ENCODE measurements around the gene THRB.

Gene THRB

DNA sequence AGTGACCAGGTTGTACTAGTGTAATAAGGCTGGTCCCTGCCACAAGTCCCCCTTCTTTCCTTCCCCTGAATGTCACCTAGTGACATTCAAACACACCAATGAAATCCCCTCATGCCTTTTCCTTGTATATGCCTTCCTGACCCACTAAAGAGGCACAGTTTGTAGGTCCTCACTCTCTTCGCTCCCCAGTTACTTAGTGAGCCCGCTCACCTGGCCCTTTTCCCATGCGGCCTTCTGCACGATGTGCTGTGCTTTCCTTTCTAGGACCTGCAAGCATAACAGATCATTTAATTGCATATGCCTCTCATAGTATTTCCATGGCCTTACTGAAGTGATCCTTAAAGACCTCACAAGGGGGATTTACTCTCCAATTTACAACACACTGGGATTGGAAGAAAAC is 146.3 kb downstream of the THRB start:
- H3K27me3 ChIP-seq (ENCODE audit: control insufficient read depth in 1 of 2, insufficient read depth in 2 of 2, low read length in 2 of 2) = no peaks in the 10 kb centered on the region
- H3K36me3 ChIP-seq (ENCODE audit: control insufficient read depth in 1 of 2, insufficient read depth in 2 of 2, low read length in 2 of 2) = no peaks in the 10 kb centered on the region
- no peak overlapping the region for H3K27ac ChIP-seq (ENCODE audit: low read depth, low read length)
- H3K9me3 ChIP-seq (ENCODE audit: control insufficient read depth in 1 of 2, low read length in 2 of 2) = no peaks in the 10 kb centered on the region
- H3K4me1 ChIP-seq (ENCODE audit: control insufficient read depth in 1 of 2, insufficient read depth in 2 of 2, low read length in 2 of 2) = no peaks in the 10 kb centered on the region
- no peak overlapping the region for H3K4me3 ChIP-seq (ENCODE audit: low read depth in 1 of 2, low read length in 2 of 2)
- H3K9ac ChIP-seq (ENCODE audit: low read depth in 1 of 2, low read length in 2 of 2) = no peak overlapping the region

DNA sequence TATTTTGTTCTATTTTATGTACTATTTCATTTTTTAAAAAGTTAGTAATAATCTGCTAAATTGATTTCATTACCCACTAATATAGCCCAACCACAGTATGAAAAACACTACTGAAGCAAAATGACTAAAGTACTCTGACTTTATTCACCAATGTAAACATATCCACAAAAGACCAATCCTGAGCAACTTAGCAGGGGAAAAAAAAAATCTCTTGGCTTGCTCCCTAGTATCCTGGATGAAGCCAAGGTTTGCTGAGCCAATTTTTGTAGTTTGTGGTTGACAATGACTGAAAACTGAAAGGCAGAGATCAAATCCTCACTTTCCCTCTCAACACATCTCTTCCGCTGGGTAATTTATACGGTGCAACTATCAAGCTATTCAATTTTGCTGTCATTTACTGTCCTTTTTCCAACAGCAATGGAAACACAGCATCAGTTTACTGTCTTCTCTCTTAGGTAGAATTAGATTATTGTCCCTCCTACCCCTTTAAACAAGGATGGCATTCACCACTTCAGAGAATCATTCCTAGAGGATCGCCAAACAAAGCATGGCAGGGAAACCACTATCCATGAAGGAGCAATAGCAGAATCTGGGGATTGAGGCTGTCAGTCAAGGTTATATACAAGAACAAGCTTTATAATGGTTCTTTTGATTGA is 149.7 kb downstream of the THRB start:
- H3K27ac ChIP-seq (ENCODE audit: low read depth, low read length) = no peak overlapping the region
- no peaks in the 10 kb centered on the region for H3K9me3 ChIP-seq (ENCODE audit: control insufficient read depth in 1 of 2, low read length in 2 of 2)
- no peaks in the 10 kb centered on the region for H3K36me3 ChIP-seq (ENCODE audit: control insufficient read depth in 1 of 2, insufficient read depth in 2 of 2, low read length in 2 of 2)
- H3K27me3 ChIP-seq (ENCODE audit: control insufficient read depth in 1 of 2, insufficient read depth in 2 of 2, low read length in 2 of 2) = no peaks in the 10 kb centered on the region
- H3K4me1 ChIP-seq (ENCODE audit: control insufficient read depth in 1 of 2, insufficient read depth in 2 of 2, low read length in 2 of 2) = peaks cover 0 to 5% of the 10 kb centered on the region in 2 donors
- no peak overlapping the region for H3K9ac ChIP-seq (ENCODE audit: low read depth in 1 of 2, low read length in 2 of 2)
- no peak overlapping the region for H3K4me3 ChIP-seq (ENCODE audit: low read depth in 1 of 2, low read length in 2 of 2)

DNA sequence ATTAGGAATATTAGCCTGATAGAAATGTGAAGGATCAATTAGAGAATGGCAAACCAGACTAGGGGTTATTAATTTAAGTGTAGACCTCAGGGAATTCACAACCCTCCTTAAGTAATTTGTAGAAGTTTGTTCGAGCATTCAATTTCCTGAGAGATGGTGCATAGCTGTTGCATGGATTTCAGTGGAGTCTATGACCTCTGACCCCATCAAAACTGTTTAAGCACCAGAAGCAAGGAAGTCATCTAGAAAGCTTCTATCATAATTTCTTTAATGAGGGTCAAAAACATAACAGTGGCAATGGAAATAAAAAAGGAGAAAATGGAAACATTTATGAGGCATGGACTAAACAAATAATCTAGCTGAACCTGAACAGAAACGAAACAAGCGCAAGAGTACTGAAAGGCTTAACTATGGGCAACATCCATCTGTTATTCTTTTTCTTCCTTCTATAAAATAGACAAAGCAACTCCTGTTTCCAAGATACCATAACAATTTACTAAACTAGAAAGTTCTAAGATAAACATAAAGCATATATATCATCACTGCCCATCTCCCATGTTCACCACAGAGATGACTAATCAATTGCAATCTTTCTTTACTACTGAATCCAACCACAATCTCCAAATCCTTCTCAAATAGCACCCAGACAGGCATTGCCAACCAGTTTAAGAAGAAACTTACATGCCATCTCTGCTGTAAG is 151.4 kb downstream of the THRB start:
- no peaks in the 10 kb centered on the region for H3K27me3 ChIP-seq (ENCODE audit: control insufficient read depth in 1 of 2, insufficient read depth in 2 of 2, low read length in 2 of 2)
- no peak overlapping the region for H3K9ac ChIP-seq (ENCODE audit: low read depth in 1 of 2, low read length in 2 of 2)
- no peak overlapping the region for H3K27ac ChIP-seq (ENCODE audit: low read depth, low read length)

DNA sequence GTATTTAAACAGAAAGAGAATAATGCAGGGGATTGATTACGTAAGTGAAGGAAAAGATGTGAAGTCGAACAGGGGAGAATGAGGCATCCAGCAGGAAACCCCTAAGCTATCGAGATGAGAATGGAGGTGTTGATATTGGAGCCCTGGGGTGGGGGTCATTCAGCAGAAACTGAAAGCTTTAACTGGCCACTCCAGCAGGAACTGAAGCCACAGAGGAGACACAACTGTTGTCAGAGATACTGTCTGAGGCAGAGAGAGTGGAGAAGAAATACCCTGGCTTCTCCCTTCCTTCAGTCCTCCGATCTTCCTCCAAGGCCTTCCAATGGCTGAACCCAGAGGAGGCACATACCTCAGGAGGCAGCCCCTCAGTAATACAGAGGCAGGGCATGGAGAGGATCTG is 152.4 kb downstream of the THRB start:
- Histone ChIP-seq H3K36me3 (ENCODE audit: control insufficient read depth in 1 of 2, insufficient read depth in 2 of 2, low read length in 2 of 2) (no peaks in the 10 kb centered on the region), H3K27me3 (ENCODE audit: control insufficient read depth in 1 of 2, insufficient read depth in 2 of 2, low read length in 2 of 2) (no peaks in the 10 kb centered on the region), H3K4me3 (ENCODE audit: low read depth in 1 of 2, low read length in 2 of 2) (no peak overlapping the region), H3K4me1 (ENCODE audit: control insufficient read depth in 1 of 2, insufficient read depth in 2 of 2, low read length in 2 of 2) (peaks cover 3 to 7% of the 10 kb centered on the region in 2 donors), H3K9ac (ENCODE audit: low read depth in 1 of 2, low read length in 2 of 2) (no peak overlapping the region), H3K9me3 (ENCODE audit: control insufficient read depth in 1 of 2, low read length in 2 of 2) (no peaks in the 10 kb centered on the region), H3K27ac (ENCODE audit: low read depth, low read length) (no peak overlapping the region)

More for the DNA sequence above, 151.4 kb downstream of the THRB start:
- no peaks in the 10 kb centered on the region for H3K36me3 ChIP-seq (ENCODE audit: control insufficient read depth in 1 of 2, insufficient read depth in 2 of 2, low read length in 2 of 2)
- no peaks in the 10 kb centered on the region for H3K9me3 ChIP-seq (ENCODE audit: control insufficient read depth in 1 of 2, low read length in 2 of 2)
- no peak overlapping the region for H3K4me3 ChIP-seq (ENCODE audit: low read depth in 1 of 2, low read length in 2 of 2)
- peaks cover 3 to 7% of the 10 kb centered on the region in 2 donors for H3K4me1 ChIP-seq (ENCODE audit: control insufficient read depth in 1 of 2, insufficient read depth in 2 of 2, low read length in 2 of 2)

DNA sequence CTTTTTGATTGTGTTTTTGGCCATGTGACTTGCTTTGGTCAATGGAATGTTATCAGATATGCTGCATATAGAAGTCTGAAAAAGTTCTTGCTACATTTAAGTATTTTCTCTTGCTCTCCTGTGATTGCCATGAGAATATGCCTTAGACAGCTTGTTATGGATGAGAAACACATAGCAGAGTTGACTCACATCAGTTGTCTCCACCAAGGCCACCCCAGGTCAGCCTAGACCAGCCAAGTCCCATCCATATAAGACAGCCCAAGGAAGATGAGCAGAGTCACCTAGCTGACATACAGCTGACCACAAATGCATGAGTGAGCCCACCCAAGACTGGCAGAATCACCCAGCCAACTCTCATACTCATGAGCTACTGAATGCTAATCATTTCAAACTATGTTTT is 153.0 kb downstream of the THRB start:
- H3K4me1 ChIP-seq (ENCODE audit: control insufficient read depth in 1 of 2, insufficient read depth in 2 of 2, low read length in 2 of 2) = peaks cover 3 to 7% of the 10 kb centered on the region in 2 donors

DNA sequence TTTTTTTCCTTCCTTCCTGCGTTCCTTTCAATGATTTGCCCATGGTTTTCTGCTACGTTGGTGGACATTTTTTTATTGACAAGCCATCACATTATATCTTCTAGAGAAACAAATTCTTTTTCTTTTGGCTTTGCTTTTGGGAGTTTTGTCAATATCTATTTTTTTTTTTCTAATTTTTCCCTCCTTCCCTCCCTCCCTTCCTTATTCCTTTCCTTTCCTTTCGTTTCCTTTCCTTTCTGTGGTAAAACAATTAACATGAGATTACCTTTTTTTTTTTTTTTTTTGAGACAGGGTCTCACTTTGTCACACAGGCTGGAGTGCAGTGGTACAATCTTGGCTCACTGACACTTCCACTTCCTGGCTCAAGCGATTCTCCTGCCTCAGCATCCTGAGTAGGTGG is 153.7 kb downstream of the THRB start:
- Histone ChIP-seq H3K4me1 (ENCODE audit: control insufficient read depth in 1 of 2, insufficient read depth in 2 of 2, low read length in 2 of 2) (peaks cover 3 to 7% of the 10 kb centered on the region in 2 donors), H3K4me3 (ENCODE audit: low read depth in 1 of 2, low read length in 2 of 2) (no peak overlapping the region), H3K27ac (ENCODE audit: low read depth, low read length) (no peak overlapping the region), H3K9me3 (ENCODE audit: control insufficient read depth in 1 of 2, low read length in 2 of 2) (no peaks in the 10 kb centered on the region), H3K27me3 (ENCODE audit: control insufficient read depth in 1 of 2, insufficient read depth in 2 of 2, low read length in 2 of 2) (no peaks in the 10 kb centered on the region), H3K9ac (ENCODE audit: low read depth in 1 of 2, low read length in 2 of 2) (no peak overlapping the region), H3K36me3 (ENCODE audit: control insufficient read depth in 1 of 2, insufficient read depth in 2 of 2, low read length in 2 of 2) (no peaks in the 10 kb centered on the region)

More for the DNA sequence above, 153.0 kb downstream of the THRB start:
- Histone ChIP-seq H3K27me3 (ENCODE audit: control insufficient read depth in 1 of 2, insufficient read depth in 2 of 2, low read length in 2 of 2) (no peaks in the 10 kb centered on the region), H3K9ac (ENCODE audit: low read depth in 1 of 2, low read length in 2 of 2) (no peak overlapping the region), H3K36me3 (ENCODE audit: control insufficient read depth in 1 of 2, insufficient read depth in 2 of 2, low read length in 2 of 2) (no peaks in the 10 kb centered on the region), H3K4me3 (ENCODE audit: low read depth in 1 of 2, low read length in 2 of 2) (no peak overlapping the region), H3K27ac (ENCODE audit: low read depth, low read length) (no peak overlapping the region), H3K9me3 (ENCODE audit: control insufficient read depth in 1 of 2, low read length in 2 of 2) (no peaks in the 10 kb centered on the region)

DNA sequence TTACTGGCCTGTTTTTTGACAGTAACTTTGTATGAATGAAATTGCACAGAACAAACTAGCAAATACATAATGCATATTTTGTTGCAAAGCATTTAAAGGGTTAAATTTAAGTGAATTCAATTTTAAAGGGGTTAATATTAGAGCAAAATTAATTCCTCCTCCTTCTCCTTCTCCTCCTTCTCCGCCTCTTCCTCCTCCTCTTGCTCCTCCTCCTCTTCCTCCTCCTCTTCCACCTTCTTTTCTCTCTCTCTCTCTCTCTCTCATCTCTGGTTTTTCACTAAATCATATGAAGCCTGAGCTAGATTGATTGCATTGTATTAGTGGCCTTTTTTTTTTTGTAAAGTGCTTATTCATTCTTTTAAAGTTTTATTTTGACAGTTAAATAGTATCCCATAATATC is 154.5 kb downstream of the THRB start:
- H3K4me1 ChIP-seq (ENCODE audit: control insufficient read depth in 1 of 2, insufficient read depth in 2 of 2, low read length in 2 of 2) = peaks cover 3 to 7% of the 10 kb centered on the region in 2 donors
- H3K27me3 ChIP-seq (ENCODE audit: control insufficient read depth in 1 of 2, insufficient read depth in 2 of 2, low read length in 2 of 2) = no peaks in the 10 kb centered on the region
- no peak overlapping the region for H3K27ac ChIP-seq (ENCODE audit: low read depth, low read length)
- H3K4me3 ChIP-seq (ENCODE audit: low read depth in 1 of 2, low read length in 2 of 2) = no peak overlapping the region
- H3K36me3 ChIP-seq (ENCODE audit: control insufficient read depth in 1 of 2, insufficient read depth in 2 of 2, low read length in 2 of 2) = no peaks in the 10 kb centered on the region
- H3K9ac ChIP-seq (ENCODE audit: low read depth in 1 of 2, low read length in 2 of 2) = no peak overlapping the region
- no peaks in the 10 kb centered on the region for H3K9me3 ChIP-seq (ENCODE audit: control insufficient read depth in 1 of 2, low read length in 2 of 2)

DNA sequence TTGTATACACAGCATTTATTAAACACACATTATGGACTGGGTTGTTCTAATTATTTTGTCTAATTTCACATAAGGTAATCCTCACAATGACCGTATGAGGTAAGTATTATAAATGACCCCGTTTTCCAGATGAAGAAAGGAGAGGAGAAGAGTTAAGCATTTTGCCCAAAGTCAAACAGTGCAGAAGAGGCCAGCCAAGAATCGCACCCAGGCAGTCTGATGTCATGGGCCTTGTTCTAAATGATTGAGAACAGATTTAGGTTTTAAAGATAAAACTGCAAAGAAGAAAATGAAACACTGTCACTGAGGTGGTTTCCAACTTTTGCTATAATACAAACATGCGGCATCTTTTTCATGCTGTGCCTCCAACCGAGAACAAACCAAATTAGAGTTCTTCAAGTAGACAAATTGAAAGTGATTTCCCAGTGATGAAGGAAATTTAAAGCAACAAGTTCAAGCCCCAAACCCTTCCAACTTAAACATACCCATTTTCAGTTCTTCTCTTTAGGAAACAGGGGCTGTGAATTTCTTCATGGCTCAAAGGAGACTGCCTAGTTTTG is 155.3 kb downstream of the THRB start:
- no peaks in the 10 kb centered on the region for H3K9me3 ChIP-seq (ENCODE audit: control insufficient read depth in 1 of 2, low read length in 2 of 2)
- no peak overlapping the region for H3K9ac ChIP-seq (ENCODE audit: low read depth in 1 of 2, low read length in 2 of 2)
- peaks cover 3 to 7% of the 10 kb centered on the region in 2 donors for H3K4me1 ChIP-seq (ENCODE audit: control insufficient read depth in 1 of 2, insufficient read depth in 2 of 2, low read length in 2 of 2)
- no peaks in the 10 kb centered on the region for H3K36me3 ChIP-seq (ENCODE audit: control insufficient read depth in 1 of 2, insufficient read depth in 2 of 2, low read length in 2 of 2)
- H3K27me3 ChIP-seq (ENCODE audit: control insufficient read depth in 1 of 2, insufficient read depth in 2 of 2, low read length in 2 of 2) = no peaks in the 10 kb centered on the region
- no peak overlapping the region for H3K4me3 ChIP-seq (ENCODE audit: low read depth in 1 of 2, low read length in 2 of 2)
- H3K27ac ChIP-seq (ENCODE audit: low read depth, low read length) = no peak overlapping the region

DNA sequence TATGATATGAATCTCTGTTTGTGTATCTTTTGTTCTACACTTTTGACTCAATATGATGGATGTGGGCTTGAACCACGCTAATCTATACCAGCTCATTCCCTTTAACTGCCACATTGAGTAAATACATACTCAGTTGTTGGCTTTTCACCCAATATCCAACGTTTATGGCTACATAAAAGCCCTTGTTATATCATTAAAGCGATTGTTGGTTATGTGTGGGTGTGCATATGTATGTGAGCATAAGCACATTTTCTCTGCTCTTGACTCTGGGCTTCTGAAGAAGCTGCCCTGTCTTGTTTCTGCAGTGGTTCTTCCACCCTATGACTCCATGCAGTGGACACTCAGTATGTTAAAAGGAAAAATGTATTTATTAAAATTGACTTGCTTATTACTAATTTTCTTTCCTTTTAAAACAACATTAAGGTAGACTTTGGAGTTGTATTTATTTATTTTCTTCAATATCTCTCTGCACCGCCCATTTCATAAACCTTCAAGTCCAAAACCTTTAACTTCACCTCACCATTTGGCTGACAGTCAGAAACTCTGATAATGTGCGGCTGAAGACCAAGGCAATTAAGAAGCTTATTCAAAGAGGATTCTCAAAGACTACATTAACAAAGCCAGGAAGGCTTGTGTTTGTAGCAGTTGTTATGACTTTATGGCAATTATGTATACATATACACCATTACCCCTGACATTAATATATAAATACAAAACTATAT is 156.1 kb downstream of the THRB start:
- Histone ChIP-seq H3K27ac (ENCODE audit: low read depth, low read length) (no peak overlapping the region), H3K4me3 (ENCODE audit: low read depth in 1 of 2, low read length in 2 of 2) (peak overlapping the region in 1 of 2 donors; percentile 1), H3K4me1 (ENCODE audit: control insufficient read depth in 1 of 2, insufficient read depth in 2 of 2, low read length in 2 of 2) (peaks cover 3 to 7% of the 10 kb centered on the region in 2 donors), H3K9ac (ENCODE audit: low read depth in 1 of 2, low read length in 2 of 2) (no peak overlapping the region), H3K9me3 (ENCODE audit: control insufficient read depth in 1 of 2, low read length in 2 of 2) (no peaks in the 10 kb centered on the region), H3K27me3 (ENCODE audit: control insufficient read depth in 1 of 2, insufficient read depth in 2 of 2, low read length in 2 of 2) (no peaks in the 10 kb centered on the region), H3K36me3 (ENCODE audit: control insufficient read depth in 1 of 2, insufficient read depth in 2 of 2, low read length in 2 of 2) (no peaks in the 10 kb centered on the region)

DNA sequence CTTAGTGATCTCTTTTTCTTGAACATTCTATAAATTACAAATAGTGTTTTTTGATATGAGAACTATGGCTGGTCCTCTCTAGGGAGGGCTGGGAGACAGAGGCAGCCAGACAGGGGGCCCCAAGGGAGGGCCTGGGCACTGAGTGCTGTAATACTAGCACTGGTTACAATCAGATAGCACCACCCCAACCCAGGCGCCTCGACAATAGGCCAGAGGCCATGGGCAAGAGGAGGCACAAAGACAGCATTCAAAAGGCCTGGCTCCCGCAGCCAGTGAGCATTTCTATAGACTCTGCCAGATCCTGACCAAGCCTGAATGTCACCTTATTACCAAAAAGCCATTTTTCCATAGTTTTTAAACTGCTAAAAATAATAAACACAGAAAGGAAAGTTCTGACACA is 158.5 kb downstream of the THRB start:
- no peaks in the 10 kb centered on the region for H3K9me3 ChIP-seq (ENCODE audit: control insufficient read depth in 1 of 2, low read length in 2 of 2)
- peaks cover 2 to 3% of the 10 kb centered on the region in 2 donors for H3K4me1 ChIP-seq (ENCODE audit: control insufficient read depth in 1 of 2, insufficient read depth in 2 of 2, low read length in 2 of 2)
- no peaks in the 10 kb centered on the region for H3K36me3 ChIP-seq (ENCODE audit: control insufficient read depth in 1 of 2, insufficient read depth in 2 of 2, low read length in 2 of 2)
- H3K4me3 ChIP-seq (ENCODE audit: low read depth in 1 of 2, low read length in 2 of 2) = no peak overlapping the region
- no peaks in the 10 kb centered on the region for H3K27me3 ChIP-seq (ENCODE audit: control insufficient read depth in 1 of 2, insufficient read depth in 2 of 2, low read length in 2 of 2)
- no peak overlapping the region for H3K27ac ChIP-seq (ENCODE audit: low read depth, low read length)
- no peak overlapping the region for H3K9ac ChIP-seq (ENCODE audit: low read depth in 1 of 2, low read length in 2 of 2)
